ENCODE results near the gene KAZN. TPM values are rescaled to one million over a fixed set of nuclear protein-coding genes. Genes with fewer than 3 reads are reported as not detected.

The KAZN gene
- total and polyA plus RNA-seq, 2 of the 8 experiments (the other 6 are each of a cell fraction or from before 2014, with no cell fraction given) = 3.7 to 11.8 TPM

DNA sequence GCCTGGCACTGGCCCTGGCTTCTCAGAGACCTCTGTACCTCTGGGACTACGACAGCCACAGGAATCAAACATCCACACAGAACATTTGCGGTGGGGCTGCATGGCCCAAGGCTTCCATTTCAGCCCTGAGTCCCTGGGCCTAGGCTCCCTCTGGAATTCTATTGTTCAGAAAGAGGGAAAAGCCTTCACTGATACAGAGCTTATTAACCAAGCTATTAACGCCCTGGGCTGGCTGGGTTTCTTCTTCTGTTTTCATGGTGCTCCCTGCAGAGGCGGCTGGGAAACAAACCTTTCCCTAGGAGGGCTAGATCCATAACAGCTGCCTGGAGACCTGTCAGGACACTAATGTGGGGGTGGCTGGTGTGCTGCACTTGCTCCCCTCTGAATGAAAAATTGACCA, 88.2 kb downstream of the KAZN start:
- H2AFZ ChIP-seq (ENCODE audit: low read length) = no peak overlapping the region
- H3K27me3 ChIP-seq (replicated peaks in 1 of 4; ENCODE audit: control insufficient read depth in 3 of 4, extremely low read depth in 1 of 4, insufficient read depth in 3 of 4, low read length in 3 of 4) = no peaks in the 10 kb centered on the region
- H4K20me1 ChIP-seq (replicated peaks in 1 of 2; ENCODE audit: control insufficient read depth in 1 of 2, insufficient read depth in 2 of 2, low read length in 2 of 2) = no peaks in the 10 kb centered on the region
- no peaks in the 10 kb centered on the region; the same call in 1 of the 2 replicates for H3K79me1 ChIP-seq (ENCODE audit: low read depth, low read length)
- no peak overlapping the region for H3K4me3 ChIP-seq (ENCODE audit: extremely low read depth in 1 of 4, insufficient read depth in 2 of 4, low read depth in 3 of 4, low read length in 4 of 4)
- peaks cover 0 to 3% of the 10 kb centered on the region in 2 experiments; a peak in 1 of 4 replicates for H3K9me3 ChIP-seq (ENCODE audit: insufficient read depth in 2 of 2, low read depth in 1 of 2, low read length in 1 of 2)
- no peak overlapping the region for H2BK5ac ChIP-seq (ENCODE audit: low read depth, low read length)
- no peaks in the 10 kb centered on the region; the same call in 1 of the 2 replicates for H3K23me2 ChIP-seq (ENCODE audit: low read depth, low read length)
- no peaks in the 10 kb centered on the region for H3K36me3 ChIP-seq (ENCODE audit: control insufficient read depth in 2 of 4, insufficient read depth in 4 of 4, low read length in 3 of 4)
- H4K5ac ChIP-seq (ENCODE audit: insufficient read length, low read depth, low read length) = no peak overlapping the region
- DNase-seq (ENCODE audit: low read depth in 1 of 2, low spot score in 2 of 2) = no peak
- no peak overlapping the region for H2BK120ac ChIP-seq (replicated peaks; ENCODE audit: low read depth, low read length)
- no peak overlapping the region for H3K14ac ChIP-seq (ENCODE audit: insufficient read length)
- ChIA-PET POLR2A (ENCODE audit: partially characterized antibody) (no interaction called here), CTCF (ENCODE audit: partially characterized antibody) (interaction anchor here (0.7 to 2.2 kb wide), 4 partner anchors 8 to 228 kb away, joined by 3 to 6 read pairs (median 4); no protein-coding TSS in a partner anchor)
- H3K4ac ChIP-seq (replicated peaks; ENCODE audit: insufficient read length, low read depth, low read length) = no peak overlapping the region
- WGBS, 2 experiments (ENCODE audit: extremely low coverage in 1 of 2, insufficient coverage in 1 of 2, insufficient read length in 1 of 2, insufficient replicate concordance in 2 of 2, low coverage in 1 of 2, low lambda C conversion rate in 2 of 2, missing lambda C conversion rate in 1 of 2) = 76% methylated on average over 4 of the region's 4 CpGs; no CpG with 5 or more reads in 1 of the 2 experiments
- no peak for FAIRE-seq
- H3K27ac ChIP-seq (ENCODE audit: low read depth, low read length) = no peak overlapping the region
- H4K91ac ChIP-seq (replicated peaks; ENCODE audit: insufficient read length, low read length) = no peak overlapping the region
- H3K23ac ChIP-seq (ENCODE audit: insufficient read length) = no peak overlapping the region
- H2BK15ac ChIP-seq (ENCODE audit: low read length) = no peak overlapping the region
- H4K8ac ChIP-seq (ENCODE audit: extremely low read depth, insufficient read depth, low read length) = no peak overlapping the region
- H3K9ac ChIP-seq (replicated peaks in 1 of 4; ENCODE audit: extremely low read depth in 1 of 4, low read depth in 3 of 4, low read length in 3 of 4) = no peak overlapping the region
- H3K4me1 ChIP-seq (replicated peaks in 1 of 4; ENCODE audit: control insufficient read depth in 3 of 4, insufficient read depth in 4 of 4, low read length in 3 of 4) = no peaks in the 10 kb centered on the region
- no peak overlapping the region for H2AK5ac ChIP-seq (ENCODE audit: low read depth, low read length)
- no peaks in the 10 kb centered on the region for H3K79me2 ChIP-seq (ENCODE audit: control insufficient read depth in 1 of 2, insufficient read depth in 2 of 2, low read length in 2 of 2)
- H2BK20ac ChIP-seq (ENCODE audit: low read length) = no peak overlapping the region
- H3K56ac ChIP-seq (replicated peaks; ENCODE audit: insufficient read length, low read depth, low read length) = no peak overlapping the region
- 0 out of 2 replicates have a peak overlapping the region, but pooled peaks have one; percentile 28 for H3K18ac ChIP-seq (ENCODE audit: extremely low read depth, low read length)
- H3K4me2 ChIP-seq (ENCODE audit: insufficient read depth in 1 of 2, low read depth in 2 of 2, low read length in 2 of 2) = no peak overlapping the region
- no peak overlapping the region for H2BK12ac ChIP-seq (ENCODE audit: low read depth, low read length)
- no peak for TF ChIP-seq BACH1 (IDR thresholded peaks at IDR 0.05; ENCODE audit: low read length)
- TF ChIP-seq CBX5 (IDR thresholded peaks at IDR 0.05; ENCODE audit: low read depth, low read length) = no peak
- no peak for TF ChIP-seq GABPA (IDR thresholded peaks at IDR 0.05; ENCODE audit: borderline replicate concordance, insufficient read depth, low read length)
- TF ChIP-seq EP300 (IDR thresholded peaks at IDR 0.05; ENCODE audit: borderline replicate concordance in 1 of 2, low read depth in 2 of 2, low read length in 2 of 2) = no peak
